Activated CD4-positive, alpha-beta T cell treated with anti-CD3 and anti-CD28 coated beads, Interleukin-2, Interleukin-4, amounts not matched to agents 100 ng/mL and 50 ng/mL, durations not matched to agents 16 hours and 8 hours (primary cell): ENCODE results near the gene FITM1.

Experiments
- DNase-seq: peaks from one replicate; pipeline ENCODE4 v3.0.0-alpha.2; 2020; ENCODE audit warnings: low spot score

Gene FITM1

DNA sequence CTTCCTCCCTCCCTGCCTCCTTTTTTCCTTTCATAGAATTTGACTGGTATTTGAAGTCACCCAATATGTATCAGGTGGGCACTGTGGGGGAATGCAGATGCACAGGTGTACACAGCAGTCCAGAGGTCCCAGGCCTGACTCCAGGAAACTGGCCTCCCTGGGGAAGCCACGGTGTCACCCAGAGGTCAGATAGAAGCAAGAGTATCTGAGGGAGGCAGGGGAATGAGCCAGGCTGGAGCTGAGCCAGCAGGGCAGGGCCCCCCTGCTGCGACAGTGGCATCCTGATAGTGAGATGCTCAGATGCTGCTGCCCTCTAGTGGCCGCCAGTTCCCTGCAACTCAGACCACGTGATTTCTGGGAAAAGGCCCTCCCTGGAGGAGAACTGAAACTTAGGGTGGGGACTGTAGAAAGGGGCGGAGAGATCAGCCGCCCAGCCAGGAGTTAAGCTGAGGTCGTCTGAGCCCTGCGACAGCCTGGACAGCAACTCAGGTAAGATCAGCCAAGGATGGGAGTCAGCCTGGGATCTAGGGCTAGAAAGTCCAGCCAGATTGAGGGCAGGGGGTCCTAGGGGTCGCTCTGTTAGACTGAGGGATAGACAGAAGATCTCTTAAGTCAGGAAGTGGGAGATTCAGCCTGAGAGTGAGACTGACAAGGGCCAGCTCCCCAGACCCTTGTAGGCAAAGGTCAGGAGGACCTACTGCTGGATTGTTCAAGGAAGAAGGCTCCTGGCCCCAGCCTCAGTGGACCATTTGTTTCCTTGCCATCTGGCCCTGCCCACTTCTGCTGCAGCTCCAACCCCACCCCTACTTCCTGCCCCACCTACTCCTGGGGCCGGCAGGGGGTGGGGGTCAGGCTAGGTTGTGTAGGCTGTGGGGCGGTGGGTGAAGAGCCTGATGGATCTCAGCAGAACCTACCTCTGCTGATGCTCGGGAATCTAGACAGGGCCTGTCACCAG is 30.7 kb downstream of the FITM1 start, which contains the start of gene IRF9:
IRF9 (plus strand) TSS at position 416 of the 955 bp plus-strand sequence. CDS start 880 bp downstream, outside the sequence.
- DNase-seq, result peak; percentile 98

DNA sequence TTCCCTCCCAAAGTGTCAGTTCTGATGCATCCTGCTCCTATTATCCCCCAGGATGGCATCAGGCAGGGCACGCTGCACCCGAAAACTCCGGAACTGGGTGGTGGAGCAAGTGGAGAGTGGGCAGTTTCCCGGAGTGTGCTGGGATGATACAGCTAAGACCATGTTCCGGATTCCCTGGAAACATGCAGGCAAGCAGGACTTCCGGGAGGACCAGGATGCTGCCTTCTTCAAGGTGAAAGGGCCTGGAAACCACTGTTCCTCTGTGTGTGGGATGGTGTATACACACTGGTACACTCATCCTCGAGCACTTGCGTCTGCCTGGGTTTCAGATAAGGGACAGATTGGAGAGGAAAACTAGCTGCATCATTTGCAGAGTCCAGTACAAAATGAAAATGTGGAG is 31.6 kb downstream of the FITM1 start:
- no peak for DNase-seq

DNA sequence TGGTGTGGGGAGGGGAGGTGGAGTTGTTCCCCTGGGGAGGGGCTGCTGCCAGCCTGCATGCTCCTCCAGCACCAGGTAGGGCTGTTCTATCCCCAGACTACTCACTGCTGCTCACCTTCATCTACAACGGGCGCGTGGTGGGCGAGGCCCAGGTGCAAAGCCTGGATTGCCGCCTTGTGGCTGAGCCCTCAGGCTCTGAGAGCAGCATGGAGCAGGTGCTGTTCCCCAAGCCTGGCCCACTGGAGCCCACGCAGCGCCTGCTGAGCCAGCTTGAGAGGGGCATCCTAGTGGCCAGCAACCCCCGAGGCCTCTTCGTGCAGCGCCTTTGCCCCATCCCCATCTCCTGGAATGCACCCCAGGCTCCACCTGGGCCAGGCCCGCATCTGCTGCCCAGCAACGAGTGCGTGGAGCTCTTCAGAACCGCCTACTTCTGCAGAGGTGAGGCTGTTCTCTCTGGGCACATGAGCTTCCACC is 34.1 kb downstream of the FITM1 start:
- DNase-seq, result no peak

DNA sequence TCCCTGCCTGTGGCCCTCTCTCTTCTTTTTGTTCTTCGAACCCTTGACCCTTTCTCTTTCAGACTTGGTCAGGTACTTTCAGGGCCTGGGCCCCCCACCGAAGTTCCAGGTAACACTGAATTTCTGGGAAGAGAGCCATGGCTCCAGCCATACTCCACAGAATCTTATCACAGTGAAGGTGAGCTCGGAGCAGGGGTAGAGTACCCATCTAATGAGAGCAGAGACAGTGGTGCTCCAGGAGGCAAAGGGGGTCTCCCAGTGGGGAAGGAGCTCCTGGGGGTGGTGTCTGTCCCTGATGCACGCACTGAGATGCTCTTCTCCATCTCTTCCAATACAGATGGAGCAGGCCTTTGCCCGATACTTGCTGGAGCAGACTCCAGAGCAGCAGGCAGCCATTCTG is 35.3 kb downstream of the FITM1 start:
- no peak for DNase-seq

DNA sequence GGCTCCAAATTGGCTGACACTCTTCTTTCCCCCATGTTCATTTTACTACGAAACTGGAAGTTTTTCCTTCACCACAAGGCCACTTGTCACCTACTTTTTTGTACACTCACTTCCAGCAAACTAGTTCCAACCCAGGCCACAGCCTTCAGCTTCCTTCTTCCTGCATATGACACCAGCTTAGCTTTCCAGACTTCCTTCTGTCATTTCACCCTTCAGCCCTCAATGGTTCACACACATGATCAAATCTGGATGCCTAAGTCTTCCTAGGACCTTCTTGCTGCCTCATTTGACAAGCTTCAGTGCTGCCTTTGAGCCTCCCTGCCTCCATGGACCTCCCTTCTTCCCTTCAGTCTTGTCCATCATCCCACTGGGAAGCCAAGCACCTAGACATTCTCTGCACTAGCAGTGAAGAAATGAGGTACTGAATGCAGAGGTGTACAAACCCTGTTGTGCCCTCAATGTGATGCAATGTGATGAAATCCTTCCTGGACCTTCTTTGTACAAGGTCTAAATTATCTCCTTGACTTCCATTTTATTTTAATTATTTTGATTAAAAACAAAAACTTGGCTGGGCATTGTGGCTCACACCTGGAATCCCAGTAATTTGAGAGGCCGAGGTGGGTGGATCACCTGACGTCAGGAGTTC is 37.1 kb downstream of the FITM1 start:
- no peak for DNase-seq

DNA sequence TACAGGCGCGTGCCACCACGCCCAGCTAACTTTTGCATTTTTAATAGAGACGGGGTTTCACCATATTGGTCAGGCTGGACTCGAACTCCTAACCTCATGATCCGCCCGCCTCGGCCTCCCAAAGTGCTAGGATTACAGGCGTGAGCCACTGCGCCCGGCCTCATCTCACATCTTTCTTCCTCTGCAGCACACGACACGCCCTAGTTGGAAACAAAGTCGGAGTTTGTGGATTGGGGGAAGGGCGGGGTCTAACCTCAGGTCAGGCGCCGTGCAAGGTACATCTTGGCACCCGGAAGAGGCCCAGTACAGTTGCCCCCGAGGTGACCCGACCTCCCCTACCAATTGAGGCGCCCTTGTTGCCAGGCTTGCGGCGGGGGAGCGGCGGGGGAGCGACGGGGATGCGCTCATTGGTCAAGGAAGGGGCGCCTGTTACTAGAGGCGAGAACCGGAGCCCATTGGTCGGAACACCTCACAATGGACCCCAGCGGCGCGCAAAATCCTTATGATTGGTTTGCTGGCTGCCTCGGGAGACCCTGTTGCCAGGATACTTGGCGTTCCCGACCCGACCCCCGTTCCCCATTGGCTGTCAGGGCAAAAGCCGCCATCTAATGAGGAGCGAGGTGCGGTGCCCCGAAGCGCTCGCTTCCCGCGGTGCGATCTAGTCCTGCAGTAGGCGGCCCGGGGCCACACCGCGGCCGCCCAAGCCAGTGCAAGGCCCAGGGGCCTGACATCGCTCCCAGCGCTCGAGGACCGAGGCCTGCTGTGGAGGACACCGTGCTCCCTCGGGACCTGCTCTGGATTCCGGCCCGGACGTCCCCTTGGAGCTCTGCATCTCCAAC is 41.2 kb downstream of the FITM1 start, which contains the start of gene REC8:
REC8 (plus strand) TSS at position 659 of the 839 bp plus-strand sequence. CDS start 473 bp downstream, outside the sequence.
- DNase-seq, result peak; percentile 61

DNA sequence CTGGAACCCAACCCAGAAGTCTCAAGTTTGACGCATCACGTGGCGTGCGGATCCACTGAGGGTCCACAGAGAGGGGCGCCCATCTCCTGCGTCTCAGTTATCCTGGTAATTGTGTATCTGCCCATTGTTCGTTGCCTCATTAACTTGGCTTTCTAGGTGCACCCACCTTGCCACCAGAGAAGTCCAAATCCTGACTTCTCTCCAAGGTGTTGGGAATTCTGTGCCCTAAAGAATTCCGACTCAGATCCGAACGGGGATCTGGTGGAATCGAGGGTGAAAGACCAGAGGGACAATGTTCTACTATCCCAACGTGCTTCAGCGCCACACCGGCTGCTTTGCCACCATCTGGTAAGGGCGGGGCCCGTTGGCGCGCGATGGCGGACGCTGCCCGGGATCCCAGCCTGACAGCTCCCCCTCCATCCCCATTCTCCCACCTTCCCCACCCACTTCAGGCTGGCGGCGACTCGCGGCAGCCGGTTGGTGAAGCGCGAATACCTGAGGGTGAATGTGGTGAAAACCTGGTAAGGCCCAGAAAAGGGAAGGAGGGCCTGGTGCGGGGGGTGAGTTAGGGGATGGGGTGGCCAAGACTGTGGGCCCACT is 41.9 kb downstream of the FITM1 start:
- DNase-seq, result no peak

DNA sequence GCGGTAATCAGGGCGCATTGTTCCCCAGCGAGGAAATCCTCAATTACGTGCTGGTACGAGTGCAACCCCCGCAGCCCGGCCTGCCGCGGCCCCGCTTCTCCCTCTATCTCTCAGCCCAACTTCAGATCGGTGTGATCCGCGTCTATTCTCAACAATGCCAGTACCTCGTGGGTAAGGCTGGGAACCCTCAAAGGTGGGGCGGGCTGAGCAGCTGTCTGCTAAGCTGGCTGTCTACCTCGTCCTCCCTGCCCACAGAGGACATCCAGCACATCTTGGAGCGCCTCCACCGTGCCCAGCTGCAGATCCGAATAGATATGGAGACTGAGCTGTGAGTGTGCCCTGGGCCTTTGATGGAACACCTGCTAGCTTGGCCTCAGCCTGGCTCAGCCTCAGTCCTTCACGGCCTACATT is 42.4 kb downstream of the FITM1 start:
- no peak for DNase-seq

DNA sequence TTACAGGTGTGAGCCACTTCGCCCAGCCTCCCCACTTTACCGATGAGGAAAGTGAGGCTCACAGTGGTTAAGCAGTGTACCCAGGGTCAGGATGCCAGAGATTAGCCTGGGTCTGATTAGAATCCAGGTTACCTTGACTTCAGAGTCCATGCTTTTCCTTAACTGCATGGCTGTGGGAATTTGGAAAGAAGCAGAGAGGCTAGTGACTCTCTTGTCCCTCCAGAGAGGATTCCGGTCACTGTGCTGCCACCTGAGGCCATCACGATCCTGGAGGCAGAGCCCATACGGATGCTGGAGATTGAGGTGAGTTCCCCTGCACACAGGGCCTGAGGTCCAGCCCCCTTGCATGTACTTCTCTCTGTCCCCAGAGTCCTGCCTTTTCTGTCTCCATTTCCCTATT is 46.1 kb downstream of the FITM1 start:
- DNase-seq, result no peak

DNA sequence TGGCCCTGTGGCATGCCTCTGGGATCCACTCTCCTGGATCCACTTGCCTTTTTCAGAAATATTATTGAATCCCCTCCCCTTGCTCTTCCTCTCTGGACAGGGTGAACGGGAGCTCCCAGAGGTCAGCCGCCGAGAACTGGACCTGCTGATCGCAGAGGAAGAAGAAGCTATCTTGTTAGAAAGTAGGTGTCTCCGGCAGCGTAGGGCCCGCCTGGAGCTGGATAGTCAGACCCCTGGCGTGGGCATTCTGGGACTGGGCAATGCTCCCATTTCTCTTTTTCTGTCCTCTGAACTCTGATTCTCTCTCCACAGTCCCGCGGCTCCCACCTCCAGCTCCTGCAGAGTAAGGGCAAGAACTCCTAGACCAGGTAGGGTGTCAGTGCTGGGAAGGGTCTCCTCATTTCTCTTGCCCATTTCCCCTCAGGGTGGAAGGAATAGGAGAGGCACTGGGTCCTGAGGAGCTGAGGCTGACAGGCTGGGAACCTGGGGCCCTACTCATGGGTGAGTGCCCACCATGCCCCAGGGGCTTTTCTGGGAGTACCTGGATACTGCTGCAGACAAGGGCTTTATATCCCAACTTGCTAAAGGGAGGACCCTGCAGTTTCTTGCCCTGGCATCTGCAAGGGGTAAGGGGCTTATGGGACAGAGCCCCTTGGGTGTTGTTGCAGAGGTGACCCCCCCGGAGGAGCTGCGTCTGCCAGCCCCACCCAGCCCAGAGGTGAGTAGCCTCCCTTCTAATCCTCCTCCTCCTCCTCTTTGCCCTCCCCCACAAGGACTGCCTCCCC is 46.8 kb downstream of the FITM1 start:
- DNase-seq, result no peak

DNA sequence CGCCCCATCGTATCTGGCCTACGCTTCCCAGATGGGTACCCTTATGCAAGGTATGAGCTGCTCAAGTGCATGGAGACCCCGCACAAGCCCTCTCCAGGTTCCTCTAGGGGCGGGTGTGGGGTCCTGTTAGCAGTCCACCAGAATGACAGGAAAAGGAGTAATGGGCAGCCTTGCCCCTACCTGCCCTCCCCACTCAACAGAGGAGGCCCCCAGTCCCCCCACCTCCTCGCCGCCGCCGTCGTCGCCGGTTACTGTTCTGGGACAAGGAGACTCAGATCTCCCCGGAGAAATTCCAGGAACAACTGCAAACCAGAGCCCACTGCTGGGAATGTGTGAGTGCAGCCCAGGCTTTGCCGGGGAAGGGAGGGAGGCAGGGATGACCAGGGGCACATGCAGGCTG is 47.4 kb downstream of the FITM1 start:
- DNase-seq, result no peak

DNA sequence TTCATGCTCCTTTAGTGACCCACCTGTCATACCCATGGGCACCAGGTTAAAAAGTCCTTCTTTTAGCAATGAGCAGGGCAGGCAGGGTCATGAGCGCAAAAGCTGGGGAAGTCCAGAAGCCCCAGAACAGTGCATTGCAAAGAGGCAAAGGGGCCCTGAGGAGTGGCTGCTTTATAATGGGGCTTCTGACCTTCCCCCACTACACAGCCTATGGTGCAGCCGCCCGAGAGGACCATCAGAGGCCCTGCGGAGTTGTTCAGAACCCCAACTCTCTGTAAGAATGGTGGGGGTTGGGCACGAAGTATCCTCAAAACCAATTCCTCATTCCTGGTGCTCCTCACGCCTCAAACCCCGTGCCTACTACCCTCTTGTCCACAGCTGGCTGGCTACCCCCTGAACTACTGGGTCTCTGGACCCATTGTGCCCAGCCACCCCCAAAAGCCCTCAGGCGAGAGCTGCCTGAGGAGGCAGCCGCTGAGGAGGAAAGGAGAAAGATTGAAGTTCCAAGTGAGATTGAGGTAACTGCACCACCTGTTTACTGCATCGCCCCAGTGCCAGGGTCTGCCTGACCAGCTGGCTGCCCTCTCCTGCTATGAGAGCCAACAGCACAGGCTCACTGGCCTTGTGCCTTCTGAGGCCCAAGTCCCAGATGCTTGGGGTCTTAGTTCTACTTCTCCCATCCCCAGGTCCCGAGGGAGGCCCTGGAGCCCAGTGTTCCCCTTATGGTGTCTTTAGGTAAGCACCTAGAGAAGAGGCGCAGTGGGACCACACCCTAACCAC is 48.1 kb downstream of the FITM1 start:
- no peak for DNase-seq

DNA sequence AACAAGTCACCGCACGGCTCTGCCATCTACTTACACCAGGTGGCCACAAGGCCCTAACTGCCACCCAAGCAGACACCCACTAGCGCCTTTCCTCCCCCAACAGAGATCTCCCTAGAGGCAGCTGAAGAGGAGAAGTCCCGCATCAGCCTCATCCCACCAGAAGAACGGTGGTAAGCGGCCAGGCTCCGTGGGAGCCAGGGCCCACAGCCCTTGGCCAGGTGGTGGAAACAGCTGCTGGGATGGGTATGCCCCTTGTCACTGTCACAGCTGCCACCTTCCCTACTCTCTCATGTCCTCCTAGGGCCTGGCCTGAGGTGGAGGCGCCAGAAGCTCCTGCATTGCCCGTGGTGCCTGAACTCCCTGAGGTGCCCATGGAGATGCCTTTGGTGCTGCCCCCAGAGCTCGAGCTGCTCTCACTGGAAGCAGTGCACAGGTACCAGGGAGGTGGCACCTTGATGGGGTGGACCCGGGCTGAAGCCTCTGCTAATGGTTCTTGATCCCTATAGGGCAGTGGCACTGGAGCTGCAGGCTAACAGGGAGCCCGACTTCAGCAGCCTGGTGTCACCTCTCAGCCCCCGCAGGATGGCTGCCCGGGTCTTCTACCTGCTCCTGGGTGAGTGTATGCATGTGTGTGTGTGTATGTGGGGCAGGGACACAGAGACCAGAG is 49.0 kb downstream of the FITM1 start:
- no peak for DNase-seq

DNA sequence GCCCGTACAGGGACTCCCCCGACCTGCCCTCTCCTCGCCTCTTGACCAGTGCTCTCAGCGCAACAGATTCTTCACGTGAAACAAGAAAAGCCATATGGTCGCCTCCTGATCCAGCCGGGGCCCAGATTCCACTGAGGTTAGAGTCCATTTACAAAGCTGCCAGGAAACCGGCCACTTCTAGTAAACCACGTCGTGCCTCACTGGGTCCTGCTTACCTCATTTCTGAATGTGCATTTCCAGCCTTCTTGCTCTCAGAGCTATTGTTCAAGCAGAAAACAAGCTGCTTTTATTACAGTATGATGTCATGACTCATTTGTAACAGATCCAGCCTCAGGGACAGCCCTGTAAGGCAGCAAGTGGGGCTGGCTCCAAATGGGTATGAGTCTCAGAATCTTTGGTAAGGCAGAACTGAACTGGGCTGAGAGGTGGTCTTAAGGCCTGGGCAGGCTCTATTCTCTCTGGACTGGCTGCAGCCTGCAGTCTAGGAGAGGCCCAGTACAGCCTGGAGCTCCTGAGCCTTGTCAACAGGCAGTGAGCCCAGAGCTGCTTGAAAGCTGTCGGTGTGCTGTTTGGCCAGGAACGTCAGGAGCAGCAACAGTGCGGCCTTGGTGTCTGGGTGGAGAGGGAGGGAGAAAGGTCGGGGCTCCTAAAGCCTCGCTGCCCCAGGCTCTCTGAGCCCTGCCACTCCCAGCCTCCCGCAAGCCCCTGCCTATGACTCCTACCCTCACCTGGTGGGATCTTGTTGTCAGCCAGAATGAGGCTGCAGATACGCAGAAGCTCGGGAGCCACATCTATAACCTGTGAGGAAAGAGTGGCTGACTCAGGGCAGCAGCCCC is 49.7 kb downstream of the FITM1 start:
- DNase-seq, result no peak

DNA sequence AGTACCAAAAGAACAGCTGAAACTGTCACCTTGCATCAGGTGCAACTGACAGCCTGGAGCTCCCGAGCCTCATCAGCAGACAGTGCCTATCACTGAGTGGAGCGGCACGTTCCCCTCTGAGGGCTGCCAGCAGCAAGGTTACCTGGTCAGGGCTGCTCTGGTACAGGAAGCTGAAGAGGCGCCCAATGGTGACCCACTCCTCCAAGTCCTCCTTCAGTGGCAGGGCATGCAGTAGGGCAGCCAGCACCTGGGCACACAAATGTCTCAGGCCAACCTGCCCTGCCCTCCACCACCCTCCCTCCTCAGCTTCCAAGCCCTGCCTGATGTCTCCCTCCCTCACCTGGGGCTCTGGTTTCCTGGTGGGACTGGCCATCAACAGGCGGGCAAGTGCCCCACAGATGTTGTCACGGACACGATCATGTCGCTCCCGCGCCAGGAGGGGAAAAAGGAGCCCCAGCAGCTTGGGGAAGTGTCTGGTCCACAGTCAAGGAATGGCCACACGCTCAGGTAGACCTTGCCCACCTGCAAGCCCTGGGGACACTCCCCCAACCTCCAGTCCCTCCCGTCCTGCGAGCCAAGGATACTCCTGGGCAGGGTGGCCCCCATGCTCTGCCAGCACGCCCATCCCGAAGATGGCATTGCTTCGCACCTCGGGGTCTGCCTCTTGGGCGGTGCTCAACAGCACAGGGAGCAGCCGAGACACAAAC is 51.1 kb downstream of the FITM1 start:
- no peak for DNase-seq
